Suprapubic skin (tissue), 4 donors: Measurements from ENCODE around the gene MARCHF3. TPM values are rescaled to one million over a fixed set of nuclear protein-coding genes. Genes with fewer than 3 reads are reported as not detected.

ENCODE experiments used
- DNase-seq, 2 donors: peaks; one replicate each; pipeline ENCODE4 v3.0.0-alpha.2; 2019; ENCODE audit warnings: low spot score in 2 of 2
- H3K27ac ChIP-seq: fragments of 200-600 bp; sonication (generic); one replicate; pipeline ENCODE4 v1.5.1; 2019
- H3K27me3 ChIP-seq: fragments of 200-600 bp; sonication (generic); one replicate; pipeline ENCODE4 v1.5.1; 2019
- H3K36me3 ChIP-seq: fragments of 200-600 bp; sonication (generic); one replicate; pipeline ENCODE4 v1.5.1; 2019
- H3K4me1 ChIP-seq: fragments of 200-600 bp; sonication (generic); one replicate; pipeline ENCODE4 v1.5.1; 2019
- H3K4me3 ChIP-seq: fragments of 200-600 bp; sonication (generic); one replicate; pipeline ENCODE4 v1.5.1; 2019; ENCODE audit warnings: mild to moderate bottlenecking
- H3K9me3 ChIP-seq: fragments of 200-600 bp; sonication (generic); one replicate; pipeline ENCODE4 v1.5.1; 2019
- CTCF ChIP-seq, 2 donors: fragments of 200-600 bp in 1 of 2; fragments of 450-650 bp in 1 of 2; sonication (generic) in 1 of 2; IDR thresholded peaks; one replicate each; pipeline ENCODE4 v1.5.1; 2016 to 2019; ENCODE audit warnings: antibody characterized with exemption in 2 of 2, mild to moderate bottlenecking in 1 of 2, moderate library complexity in 1 of 2
- EP300 ChIP-seq: sonication (generic); formaldehyde crosslinking; IDR thresholded peaks from one replicate; pipeline ENCODE4 v1.6.1; 2017; ENCODE audit warnings: antibody characterized with exemption
- POLR2A ChIP-seq, 2 donors: fragments of 450-650 bp; IDR thresholded peaks; one replicate each; pipeline ENCODE4 v1.6.1; 2017; ENCODE audit warnings: antibody characterized with exemption in 2 of 2, mild to moderate bottlenecking in 2 of 2, moderate library complexity in 2 of 2
- POLR2AphosphoS5 ChIP-seq, 3 donors: sonication (generic); formaldehyde crosslinking; IDR thresholded peaks; one replicate each; pipeline ENCODE4 v1.6.1; 2017; ENCODE audit warnings: antibody characterized with exemption in 3 of 3
- WGBS: methylation state at CpG from one replicate; pipeline ENCODE4 v1.1.5; 2018; 5-methylcytosine and 5-hydroxymethylcytosine counted together
- total RNA-seq, 4 donors: library from RNA; depleted of rRNA; stranded (reverse); fragments of >200 nt; gene quantifications; one replicate each; pipeline ENCODE4 v1.1.0, GENCODE V29; 2016

The MARCHF3 gene
- total RNA-seq, 4 donors from 2014 or later = 13.9 to 34.8 (median 27.0) TPM

GRCh38 chr5:126868338-126869004 lies 161.9 kb downstream of the MARCHF3 start:
- H3K4me1 ChIP-seq = peaks cover 8% of the 10 kb centered on the region
- H3K4me3 ChIP-seq = peak overlapping the region; percentile 22
- H3K9me3 ChIP-seq = no peaks in the 10 kb centered on the region
- no peak for DNase-seq
- no peak for TF ChIP-seq CTCF (IDR thresholded peaks at IDR 0.05)
- TF ChIP-seq POLR2AphosphoS5 (IDR thresholded peaks at IDR 0.05) = no peak
- no peak for TF ChIP-seq POLR2A (IDR thresholded peaks at IDR 0.05)
- no peak for TF ChIP-seq EP300
- H3K27ac ChIP-seq = no peak overlapping the region
- no peaks in the 10 kb centered on the region for H3K27me3 ChIP-seq
- 65% methylated on average over 11 of the region's 11 CpGs for WGBS
- no peaks in the 10 kb centered on the region for H3K36me3 ChIP-seq

DNA sequence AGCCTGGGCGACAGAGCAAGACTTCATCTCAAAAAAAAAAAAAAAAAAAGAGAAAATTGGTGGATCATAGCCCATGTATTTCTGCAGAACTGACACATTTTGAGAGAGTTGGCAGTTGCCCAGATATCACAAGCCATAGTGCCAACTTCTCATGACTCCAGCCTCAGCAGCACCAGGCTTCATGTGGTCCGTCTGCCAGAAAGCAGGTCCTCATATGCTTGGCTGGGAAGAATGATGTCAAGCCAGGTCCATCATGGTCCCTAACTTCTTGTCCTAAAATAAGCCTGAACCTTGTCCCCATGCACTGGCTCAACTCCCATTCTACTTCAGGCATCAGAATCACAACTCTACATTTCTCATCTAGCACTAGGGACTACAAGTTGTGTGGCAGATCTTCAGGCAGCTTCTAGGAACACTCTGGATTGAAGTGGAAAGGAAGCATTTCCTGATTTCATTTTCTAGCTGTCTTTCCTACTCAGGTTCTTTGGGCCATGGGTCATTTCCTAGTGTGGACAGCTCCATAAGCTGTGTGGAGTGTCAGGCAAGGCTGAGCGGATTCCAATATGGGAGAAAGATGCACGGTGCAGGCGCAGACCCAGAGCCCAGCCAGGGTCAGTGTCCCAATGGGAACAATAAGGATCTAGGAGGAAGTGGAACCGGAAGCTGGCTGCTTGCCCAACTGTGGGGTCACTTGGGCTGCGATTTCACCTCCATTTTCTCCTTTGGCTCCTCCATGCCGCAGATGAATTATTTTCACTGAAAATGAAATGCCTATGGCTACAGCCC lies 163.3 kb downstream of the MARCHF3 start:
- H3K9me3 ChIP-seq = no peaks in the 10 kb centered on the region

GRCh38 chr5:126865299-126865698 lies 165.1 kb downstream of the MARCHF3 start:
- WGBS = 42% methylated on average over 3 of the region's 3 CpGs

More for the DNA sequence above, 163.3 kb downstream of the MARCHF3 start:
- Histone ChIP-seq H3K4me1 (peaks cover 8% of the 10 kb centered on the region), H3K36me3 (no peaks in the 10 kb centered on the region), H3K27me3 (no peaks in the 10 kb centered on the region), H3K27ac (no peak overlapping the region), H3K4me3 (no peak overlapping the region)
- DNase-seq = no peak
- WGBS = 84% methylated on average over 8 of the region's 8 CpGs
- TF ChIP-seq POLR2A (IDR thresholded peaks at IDR 0.05) (no peak), EP300 (no peak), CTCF (IDR thresholded peaks at IDR 0.05) (no peak), POLR2AphosphoS5 (IDR thresholded peaks at IDR 0.05) (no peak)

GRCh38 chr5:126864042-126864688 lies 166.2 kb downstream of the MARCHF3 start:
- no peak overlapping the region for H3K4me3 ChIP-seq
- H3K4me1 ChIP-seq = peaks cover 6% of the 10 kb centered on the region
- H3K27ac ChIP-seq = no peak overlapping the region
- DNase-seq = no peak
- no peaks in the 10 kb centered on the region for H3K27me3 ChIP-seq
- TF ChIP-seq POLR2AphosphoS5 (IDR thresholded peaks at IDR 0.05) (no peak), EP300 (no peak), POLR2A (IDR thresholded peaks at IDR 0.05) (no peak), CTCF (IDR thresholded peaks at IDR 0.05) (no peak)
- no peaks in the 10 kb centered on the region for H3K9me3 ChIP-seq
- H3K36me3 ChIP-seq = no peaks in the 10 kb centered on the region
- WGBS = 96% methylated on average over 22 of the region's 22 CpGs

More at GRCh38 chr5:126865299-126865698, 165.1 kb downstream of the MARCHF3 start:
- Histone ChIP-seq H3K27ac (no peak overlapping the region), H3K27me3 (no peaks in the 10 kb centered on the region), H3K9me3 (no peaks in the 10 kb centered on the region), H3K4me3 (no peak overlapping the region), H3K4me1 (peaks cover 8% of the 10 kb centered on the region), H3K36me3 (no peaks in the 10 kb centered on the region)
- no peak for TF ChIP-seq CTCF (IDR thresholded peaks at IDR 0.05)
- TF ChIP-seq POLR2A (IDR thresholded peaks at IDR 0.05) = no peak
- TF ChIP-seq EP300 = no peak
- DNase-seq = no peak

DNA sequence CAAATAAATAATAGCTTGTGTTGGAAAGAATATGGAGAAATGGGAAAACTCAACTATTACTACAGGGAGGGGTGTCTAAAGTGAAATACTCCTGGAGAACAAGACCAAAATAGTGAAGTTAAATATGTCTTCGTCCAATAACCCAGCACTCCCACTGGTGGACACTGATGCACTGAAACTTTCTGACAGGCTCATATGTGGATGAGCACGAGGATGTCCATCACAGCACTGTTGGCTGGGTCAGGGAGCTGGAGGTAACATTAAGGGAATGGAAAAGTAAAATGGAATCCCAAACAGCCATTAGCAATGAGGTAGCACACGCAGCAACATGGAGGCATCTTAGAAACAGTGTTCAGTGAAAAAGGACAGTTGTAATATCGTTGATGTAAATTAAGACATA lies 167.0 kb downstream of the MARCHF3 start:
- WGBS = 97% methylated on average over 4 of the region's 4 CpGs
- no peaks in the 10 kb centered on the region for H3K9me3 ChIP-seq
- no peak overlapping the region for H3K27ac ChIP-seq
- no peak for DNase-seq
- no peak for TF ChIP-seq EP300
- TF ChIP-seq POLR2A (IDR thresholded peaks at IDR 0.05) = no peak
- no peak for TF ChIP-seq CTCF (IDR thresholded peaks at IDR 0.05)
- no peak for TF ChIP-seq POLR2AphosphoS5 (IDR thresholded peaks at IDR 0.05)
- H3K36me3 ChIP-seq = no peaks in the 10 kb centered on the region
- no peaks in the 10 kb centered on the region for H3K27me3 ChIP-seq
- H3K4me3 ChIP-seq = no peak overlapping the region
- H3K4me1 ChIP-seq = no peaks in the 10 kb centered on the region
